ENCODE measurements around the gene NAT14. TPM values are rescaled to one million over a fixed set of nuclear protein-coding genes. Genes with fewer than 3 reads are reported as not detected.

Gene NAT14
- total RNA-seq, 1 donor from 2014 or later, result 37.7 TPM

- Mint-ChIP-seq H3K4me1 (ENCODE audit: unreplicated experiment) (peaks cover 11% of the 10 kb centered on the region), H3K9me3 (ENCODE audit: unreplicated experiment) (no peaks in the 10 kb centered on the region), H3K4me3 (ENCODE audit: unreplicated experiment) (peak overlapping the region; percentile 53), H3K27ac (ENCODE audit: unreplicated experiment) (no peak overlapping the region), H3K27me3 (ENCODE audit: unreplicated experiment) (peaks cover 49% of the 10 kb centered on the region), H3K36me3 (ENCODE audit: low read depth, unreplicated experiment) (peaks cover 14% of the 10 kb centered on the region)
- TF ChIP-seq, protein P1, sequence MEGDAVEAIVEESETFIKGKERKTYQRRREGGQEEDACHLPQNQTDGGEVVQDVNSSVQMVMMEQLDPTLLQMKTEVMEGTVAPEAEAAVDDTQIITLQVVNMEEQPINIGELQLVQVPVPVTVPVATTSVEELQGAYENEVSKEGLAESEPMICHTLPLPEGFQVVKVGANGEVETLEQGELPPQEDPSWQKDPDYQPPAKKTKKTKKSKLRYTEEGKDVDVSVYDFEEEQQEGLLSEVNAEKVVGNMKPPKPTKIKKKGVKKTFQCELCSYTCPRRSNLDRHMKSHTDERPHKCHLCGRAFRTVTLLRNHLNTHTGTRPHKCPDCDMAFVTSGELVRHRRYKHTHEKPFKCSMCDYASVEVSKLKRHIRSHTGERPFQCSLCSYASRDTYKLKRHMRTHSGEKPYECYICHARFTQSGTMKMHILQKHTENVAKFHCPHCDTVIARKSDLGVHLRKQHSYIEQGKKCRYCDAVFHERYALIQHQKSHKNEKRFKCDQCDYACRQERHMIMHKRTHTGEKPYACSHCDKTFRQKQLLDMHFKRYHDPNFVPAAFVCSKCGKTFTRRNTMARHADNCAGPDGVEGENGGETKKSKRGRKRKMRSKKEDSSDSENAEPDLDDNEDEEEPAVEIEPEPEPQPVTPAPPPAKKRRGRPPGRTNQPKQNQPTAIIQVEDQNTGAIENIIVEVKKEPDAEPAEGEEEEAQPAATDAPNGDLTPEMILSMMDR (IDR thresholded peaks at IDR 0.05; ENCODE audit: unreplicated experiment), result no peak
- no peak for DNase-seq (ENCODE audit: low spot score)
Observed at GRCh38 chr19:55440411-55441105, 44.4 kb upstream of the NAT14 start.

DNA sequence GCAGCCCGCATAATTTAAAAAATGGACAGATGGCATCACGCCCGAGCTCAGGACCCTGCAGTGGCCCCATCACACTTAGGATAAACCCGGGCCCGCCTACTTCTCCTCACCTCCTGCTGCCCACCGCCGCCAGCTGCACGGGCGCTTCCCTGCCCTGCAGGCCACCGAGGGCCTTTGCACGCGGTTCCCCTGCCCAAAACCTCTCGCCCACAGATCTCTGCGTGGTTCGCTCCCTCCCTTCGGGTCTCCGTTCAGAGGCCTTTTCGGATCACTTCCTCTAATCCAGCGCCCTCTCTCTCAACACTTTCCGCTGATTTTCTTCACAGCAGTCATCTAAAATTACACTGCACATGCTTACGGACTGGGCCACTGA, 43.7 kb upstream of the NAT14 start:
- no peak overlapping the region for H3K27ac Mint-ChIP-seq (ENCODE audit: unreplicated experiment)
- peaks cover 15% of the 10 kb centered on the region for H3K4me1 Mint-ChIP-seq (ENCODE audit: unreplicated experiment)
- H3K4me3 Mint-ChIP-seq (ENCODE audit: unreplicated experiment), result peak overlapping the region; percentile 53
- peaks cover 3% of the 10 kb centered on the region for H3K9me3 Mint-ChIP-seq (ENCODE audit: unreplicated experiment)
- DNase-seq (ENCODE audit: low spot score), result no peak
- peaks cover 17% of the 10 kb centered on the region for H3K36me3 Mint-ChIP-seq (ENCODE audit: low read depth, unreplicated experiment)
- TF ChIP-seq, protein P1 (IDR thresholded peaks at IDR 0.05; ENCODE audit: unreplicated experiment), result no peak
- H3K27me3 Mint-ChIP-seq (ENCODE audit: unreplicated experiment), result peaks cover 55% of the 10 kb centered on the region

GRCh38 chr19:55441692-55442321, 43.2 kb upstream of the NAT14 start:
- H3K27ac Mint-ChIP-seq (ENCODE audit: unreplicated experiment), result no peak overlapping the region
- peaks cover 15% of the 10 kb centered on the region for H3K4me1 Mint-ChIP-seq (ENCODE audit: unreplicated experiment)
- peaks cover 17% of the 10 kb centered on the region for H3K36me3 Mint-ChIP-seq (ENCODE audit: low read depth, unreplicated experiment)
- DNase-seq (ENCODE audit: low spot score), result no peak
- TF ChIP-seq, protein P1 (IDR thresholded peaks at IDR 0.05; ENCODE audit: unreplicated experiment), result no peak
- peaks cover 54% of the 10 kb centered on the region for H3K27me3 Mint-ChIP-seq (ENCODE audit: unreplicated experiment)
- H3K4me3 Mint-ChIP-seq (ENCODE audit: unreplicated experiment), result no peak overlapping the region
- H3K9me3 Mint-ChIP-seq (ENCODE audit: unreplicated experiment), result peaks cover 3% of the 10 kb centered on the region

DNA sequence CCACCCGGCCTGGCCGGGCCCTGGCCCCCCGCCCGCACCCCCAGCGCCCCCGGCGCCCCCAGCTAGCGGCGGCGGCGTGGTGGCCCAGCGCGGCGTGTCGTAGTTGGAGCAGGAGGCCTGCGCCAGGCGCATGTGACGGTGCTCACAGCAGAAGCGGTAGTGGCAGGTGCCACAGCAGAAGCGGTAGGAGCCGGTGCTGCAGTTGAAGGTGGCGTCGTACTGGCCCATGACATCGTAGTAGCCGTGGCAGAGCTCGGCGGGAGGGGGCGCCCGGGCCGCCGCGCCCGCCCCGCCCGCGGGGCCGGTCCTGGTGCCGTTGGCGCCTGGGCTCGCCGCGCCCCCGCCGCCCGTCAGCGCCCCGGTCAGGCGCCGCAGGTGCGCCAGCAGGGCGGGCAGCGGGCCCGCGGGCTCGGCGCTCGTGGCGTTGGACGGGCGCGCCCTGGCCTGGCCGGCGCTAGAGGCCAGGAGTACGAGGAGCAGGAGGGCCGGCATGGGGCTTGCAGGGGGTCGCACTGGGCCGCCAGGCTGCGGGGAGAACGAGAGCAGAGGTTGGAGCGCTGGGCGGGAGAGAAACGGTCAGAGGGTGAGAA, 42.5 kb upstream of the NAT14 start:
- peaks cover 50% of the 10 kb centered on the region for H3K27me3 Mint-ChIP-seq (ENCODE audit: unreplicated experiment)
- no peak overlapping the region for H3K4me3 Mint-ChIP-seq (ENCODE audit: unreplicated experiment)
- H3K4me1 Mint-ChIP-seq (ENCODE audit: unreplicated experiment), result peaks cover 15% of the 10 kb centered on the region
- DNase-seq (ENCODE audit: low spot score), result no peak
- H3K9me3 Mint-ChIP-seq (ENCODE audit: unreplicated experiment), result peaks cover 3% of the 10 kb centered on the region
- TF ChIP-seq, protein P1 (IDR thresholded peaks at IDR 0.05; ENCODE audit: unreplicated experiment), result no peak
- H3K27ac Mint-ChIP-seq (ENCODE audit: unreplicated experiment), result no peak overlapping the region
- peaks cover 17% of the 10 kb centered on the region for H3K36me3 Mint-ChIP-seq (ENCODE audit: low read depth, unreplicated experiment)

Measured in endothelial cell (in vitro differentiated cells).